NCI-H2171 (cell line): ENCODE measurements around the gene TNFSF8.

Experiments
- DNase-seq: peaks from one replicate; lab custom pipeline; 2025; lab: John Stamatoyannopoulos, UW

Gene TNFSF8

DNA sequence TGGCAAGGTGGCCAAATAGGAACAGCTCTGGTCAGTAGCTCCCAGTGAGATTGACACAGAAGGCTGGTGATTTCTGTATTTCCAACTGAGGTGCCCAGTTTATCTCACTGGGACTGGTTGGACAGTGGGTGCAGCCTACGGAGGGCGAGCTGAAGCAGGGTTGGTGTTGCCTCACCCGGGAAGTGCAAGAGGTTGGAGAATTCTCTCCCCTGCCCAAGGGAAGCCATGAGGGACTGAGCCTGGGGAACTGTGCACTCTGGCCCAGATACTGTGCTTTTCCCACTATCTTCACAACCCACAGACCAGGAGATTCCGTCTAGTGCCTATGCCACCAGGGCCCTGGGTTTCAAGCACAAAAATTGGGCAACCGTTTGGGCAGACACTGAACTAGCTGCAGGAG lies 61.0 kb downstream of the TNFSF8 start:
- no peak for DNase-seq

GRCh38 chr9:114867327-114867726 lies 63.1 kb downstream of the TNFSF8 start:
- no peak for DNase-seq

DNA sequence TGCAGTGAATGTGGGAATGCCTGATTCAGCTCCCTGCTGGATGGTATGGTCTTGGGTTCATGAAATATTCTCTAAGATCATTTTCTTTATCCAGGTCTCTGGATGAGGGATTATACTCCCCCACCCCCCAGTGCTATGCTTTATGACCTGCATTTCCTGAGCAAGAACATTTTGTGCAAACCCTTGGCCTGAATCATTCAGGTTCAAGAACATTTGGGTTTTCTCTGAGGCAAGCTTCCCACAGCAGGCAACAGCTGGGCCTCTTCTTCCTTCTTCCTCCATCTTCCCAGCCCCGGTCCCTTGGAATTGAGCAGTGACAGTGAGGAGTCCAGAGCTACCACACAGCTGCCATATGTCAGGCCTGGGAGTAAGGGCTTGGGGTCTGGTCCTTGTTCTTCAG lies 65.9 kb downstream of the TNFSF8 start:
- no peak for DNase-seq

DNA sequence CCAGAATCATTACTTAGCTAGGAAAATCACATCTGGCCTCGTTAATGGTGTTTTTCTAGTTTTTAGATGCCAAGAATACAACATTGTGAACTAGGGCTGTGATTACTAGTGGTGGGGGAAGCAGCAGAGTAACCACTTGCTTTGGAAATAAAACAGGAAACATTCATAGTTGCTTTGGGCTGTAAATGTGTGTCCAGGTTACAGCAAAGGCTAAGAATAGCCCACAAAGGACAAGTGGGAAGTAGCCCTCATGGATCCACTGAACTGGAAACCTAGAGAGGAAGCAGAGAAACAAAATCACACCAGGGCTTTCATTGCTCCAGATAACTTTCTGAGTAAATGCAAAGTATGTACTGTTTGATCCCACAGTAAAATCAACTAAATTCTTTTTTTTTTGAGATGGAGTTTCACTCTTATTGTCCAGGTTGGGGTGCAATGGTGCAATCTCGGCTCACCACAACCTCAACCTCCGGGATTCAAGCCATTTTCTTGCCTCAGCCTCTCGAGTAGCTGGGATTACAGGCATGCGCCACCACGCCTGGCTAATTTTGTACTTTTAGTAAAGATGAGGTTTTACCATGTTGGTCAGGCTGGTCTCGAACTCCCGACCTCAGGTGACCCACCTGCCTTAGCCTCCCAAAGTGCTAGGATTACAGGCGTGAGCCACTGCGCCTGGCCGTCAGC lies 68.3 kb downstream of the TNFSF8 start:
- DNase-seq: no peak

DNA sequence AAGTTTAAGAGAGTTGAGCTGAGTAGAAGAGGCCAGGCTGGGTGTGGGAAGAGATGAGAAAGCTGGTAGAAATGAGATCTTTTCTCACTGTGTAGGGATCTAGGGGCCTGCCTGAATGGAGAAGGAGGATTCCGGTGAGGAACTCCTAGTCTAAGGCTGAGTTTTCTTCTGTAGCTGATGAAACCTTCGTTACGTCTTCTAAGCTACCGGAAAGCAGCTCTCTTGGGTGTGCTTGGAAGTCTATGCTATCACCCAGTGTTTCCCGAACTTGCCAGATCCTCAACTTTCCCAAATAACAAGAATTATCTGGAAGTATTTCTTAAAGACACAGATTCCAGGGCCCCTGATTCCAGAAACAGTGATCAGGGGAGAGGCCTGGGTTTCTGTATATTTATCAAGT lies 69.1 kb downstream of the TNFSF8 start:
- DNase-seq: no peak

DNA sequence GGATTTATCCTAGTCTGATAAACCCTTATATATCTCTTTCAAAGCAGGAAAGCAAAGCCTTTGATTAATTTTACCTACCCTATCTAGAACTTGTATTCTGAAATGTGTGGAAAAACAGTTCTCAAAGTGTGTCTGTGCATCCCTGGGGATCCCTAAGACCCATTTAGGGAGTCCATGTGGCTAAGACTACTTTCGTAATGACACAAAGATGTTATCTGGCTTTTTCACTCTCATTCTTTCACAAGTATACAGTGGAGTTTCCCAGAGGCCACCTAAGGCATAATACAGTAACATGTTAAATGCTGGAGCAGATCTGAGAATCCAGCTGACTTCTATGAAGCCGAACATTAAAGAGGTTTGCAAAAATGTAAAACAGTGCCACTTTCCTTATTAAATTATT lies 70.2 kb downstream of the TNFSF8 start:
- DNase-seq: no peak

DNA sequence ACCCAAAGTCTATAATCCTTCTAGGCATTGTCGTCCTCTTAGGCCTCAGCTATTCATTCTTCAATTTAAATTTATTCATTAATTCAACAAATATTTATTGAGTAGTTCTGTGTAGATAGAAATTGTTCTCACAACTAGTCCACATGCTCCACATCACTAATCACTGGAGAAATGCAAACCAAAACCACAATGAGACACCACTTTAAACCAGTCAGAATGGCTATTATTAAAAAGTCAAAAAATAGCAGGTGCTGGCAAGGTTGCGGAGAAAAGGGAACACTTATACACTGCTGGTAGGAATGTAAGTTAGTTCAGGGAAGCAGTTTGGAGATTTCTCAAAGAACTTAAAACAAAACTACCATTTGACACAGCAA lies 73.5 kb downstream of the TNFSF8 start:
- DNase-seq: no peak

DNA sequence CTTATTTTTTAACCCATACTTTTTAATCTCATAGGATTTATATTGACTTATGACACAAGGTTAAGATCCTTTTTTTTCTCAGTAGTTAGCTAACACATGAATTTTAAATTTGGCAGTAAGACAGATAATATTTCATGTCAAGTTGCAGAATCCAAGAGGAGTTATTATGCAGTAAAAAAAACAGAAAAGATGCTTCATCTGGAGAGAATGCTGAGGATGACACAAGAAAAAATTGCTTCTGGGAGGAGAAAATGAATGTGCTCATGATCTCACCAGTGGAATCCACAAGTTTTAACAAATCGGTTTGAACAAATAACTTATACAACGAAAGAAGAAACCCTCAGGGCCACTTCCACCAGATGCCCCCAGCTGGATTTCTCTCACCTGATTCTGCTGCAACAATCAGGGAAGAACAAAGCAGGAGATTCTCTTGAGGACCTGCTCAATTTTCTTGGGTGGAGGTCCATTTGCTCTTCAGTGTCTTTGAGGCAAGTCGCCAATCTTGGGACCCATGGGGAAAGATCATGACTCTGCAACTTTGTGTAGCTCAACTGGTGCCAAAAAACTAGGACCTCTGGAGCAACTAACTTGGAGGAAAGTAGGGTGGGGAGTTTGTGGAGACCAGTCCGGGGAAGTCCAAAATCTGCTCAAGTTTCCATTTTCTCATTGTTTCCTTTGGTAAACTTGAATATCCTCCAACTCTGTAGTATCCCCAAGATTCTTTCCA lies 74.0 kb downstream of the TNFSF8 start:
- DNase-seq: no peak

DNA sequence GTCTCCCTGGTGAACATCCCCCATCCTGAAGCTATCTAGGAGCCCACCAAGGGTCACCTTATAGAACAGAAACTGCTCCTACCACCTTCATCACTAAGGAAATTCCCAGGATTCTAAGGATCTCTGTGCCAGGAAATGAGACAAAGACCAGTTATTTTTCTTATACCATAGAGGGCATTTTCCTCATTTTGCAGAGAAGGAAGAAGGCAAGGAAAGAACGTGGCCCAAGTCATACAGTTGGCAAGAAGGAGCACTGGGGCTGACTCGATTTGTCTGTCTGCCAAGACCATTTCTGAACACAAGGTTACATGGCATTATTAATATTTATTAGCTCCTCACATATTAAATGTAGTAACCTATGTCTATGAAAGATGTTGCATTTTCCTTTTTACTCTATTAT lies 74.9 kb downstream of the TNFSF8 start:
- DNase-seq: no peak

DNA sequence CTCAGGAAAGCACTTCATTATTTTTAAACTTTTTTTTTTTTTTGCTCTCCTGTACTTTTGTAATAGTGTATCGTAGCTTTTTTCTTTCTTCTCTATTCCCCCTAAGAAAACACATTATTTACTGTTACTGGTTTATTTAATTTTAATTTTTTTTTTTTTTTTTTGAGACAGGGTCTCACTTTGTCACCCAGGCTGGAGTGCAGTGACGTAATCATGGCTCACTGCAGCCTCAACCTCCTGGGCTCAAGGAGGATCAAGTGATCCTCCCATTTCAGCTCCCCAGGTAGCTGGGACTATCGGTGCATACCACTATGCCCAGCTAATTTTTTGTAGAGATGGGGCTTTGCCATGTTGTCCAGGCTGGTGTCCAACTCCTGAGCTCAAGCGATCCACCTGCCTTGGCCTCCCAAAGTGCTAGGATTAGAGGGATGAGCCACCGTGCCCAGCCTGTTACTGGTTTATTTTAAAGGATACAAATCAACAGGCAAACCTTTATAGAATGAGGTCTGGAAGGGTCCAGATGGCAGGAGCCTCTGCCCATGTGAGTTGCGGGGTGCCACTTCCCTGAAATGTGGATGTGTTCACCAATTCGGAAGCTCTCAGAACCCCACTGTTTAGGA lies 75.5 kb downstream of the TNFSF8 start:
- DNase-seq: no peak

GRCh38 chr9:114853071-114853855 lies 77.1 kb downstream of the TNFSF8 start:
- DNase-seq: no peak

DNA sequence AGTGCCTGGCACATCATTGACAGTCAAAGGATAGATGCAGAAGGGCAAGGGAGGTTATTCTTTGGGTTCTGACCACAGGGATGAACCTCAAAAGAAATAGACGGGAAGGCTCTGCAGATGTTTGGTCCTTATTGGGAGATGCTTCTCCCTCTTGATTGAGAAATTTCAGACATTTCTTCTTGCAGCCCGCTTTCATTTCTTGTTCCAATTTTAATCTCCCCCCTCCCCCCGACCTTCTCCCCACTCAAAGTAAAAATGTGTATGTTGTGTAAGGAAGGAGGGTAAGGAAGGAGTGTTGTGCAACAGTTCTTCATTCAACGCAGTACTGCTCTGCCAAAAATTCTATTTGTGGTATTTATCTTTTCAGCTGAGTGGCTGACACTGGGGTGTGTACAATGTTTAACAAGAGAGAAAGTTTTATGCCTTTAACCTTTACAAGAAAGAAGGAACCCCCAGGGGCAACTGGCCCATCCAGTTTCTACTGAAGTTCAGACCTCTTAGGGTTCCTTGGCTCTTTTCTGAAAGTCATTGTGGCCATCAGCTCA lies 78.3 kb downstream of the TNFSF8 start:
- DNase-seq: no peak

DNA sequence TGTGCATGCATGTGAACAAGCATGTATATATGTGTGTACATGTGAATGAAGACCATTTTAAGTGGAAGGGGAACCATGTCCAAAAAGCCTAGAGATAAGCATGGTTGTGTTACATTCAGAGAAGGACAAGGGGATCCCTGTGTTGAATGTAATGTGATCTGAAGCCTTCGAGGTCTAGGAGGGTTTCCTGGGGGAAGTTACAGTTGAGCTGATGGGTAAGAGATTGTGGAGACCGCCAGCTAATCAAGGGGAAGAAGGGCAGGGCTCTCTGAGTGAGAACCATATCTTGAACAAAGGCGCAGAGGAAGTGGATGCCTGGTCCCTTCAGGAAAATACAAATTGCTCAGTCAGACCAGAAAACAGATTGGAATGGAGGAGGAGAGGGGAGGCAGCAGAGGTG lies 79.1 kb downstream of the TNFSF8 start:
- DNase-seq: no peak
